Muscle of back (tissue), 11 donors: ENCODE results near the gene PSMD5. TPM values are rescaled to one million over a fixed set of nuclear protein-coding genes. Genes with fewer than 3 reads are reported as not detected.

Experiments
- DNase-seq, 3 donors: peaks; one replicate each; pipeline versions ENCODE4 v3.0.0 to v3.0.0-alpha.2; 2013
- polyA plus RNA-seq, 10 donors: library from polyadenylated mRNA; unstranded; fragments of 120-200 nt; gene quantifications; one replicate each; pipeline ENCODE4 v1.2.1, GENCODE V29; 2013; ENCODE audit not compliant: insufficient read length in 10 of 10

The PSMD5 gene
- polyA plus RNA-seq, 10 donors: 17.5 to 31.1 (median 24.5) TPM

DNA sequence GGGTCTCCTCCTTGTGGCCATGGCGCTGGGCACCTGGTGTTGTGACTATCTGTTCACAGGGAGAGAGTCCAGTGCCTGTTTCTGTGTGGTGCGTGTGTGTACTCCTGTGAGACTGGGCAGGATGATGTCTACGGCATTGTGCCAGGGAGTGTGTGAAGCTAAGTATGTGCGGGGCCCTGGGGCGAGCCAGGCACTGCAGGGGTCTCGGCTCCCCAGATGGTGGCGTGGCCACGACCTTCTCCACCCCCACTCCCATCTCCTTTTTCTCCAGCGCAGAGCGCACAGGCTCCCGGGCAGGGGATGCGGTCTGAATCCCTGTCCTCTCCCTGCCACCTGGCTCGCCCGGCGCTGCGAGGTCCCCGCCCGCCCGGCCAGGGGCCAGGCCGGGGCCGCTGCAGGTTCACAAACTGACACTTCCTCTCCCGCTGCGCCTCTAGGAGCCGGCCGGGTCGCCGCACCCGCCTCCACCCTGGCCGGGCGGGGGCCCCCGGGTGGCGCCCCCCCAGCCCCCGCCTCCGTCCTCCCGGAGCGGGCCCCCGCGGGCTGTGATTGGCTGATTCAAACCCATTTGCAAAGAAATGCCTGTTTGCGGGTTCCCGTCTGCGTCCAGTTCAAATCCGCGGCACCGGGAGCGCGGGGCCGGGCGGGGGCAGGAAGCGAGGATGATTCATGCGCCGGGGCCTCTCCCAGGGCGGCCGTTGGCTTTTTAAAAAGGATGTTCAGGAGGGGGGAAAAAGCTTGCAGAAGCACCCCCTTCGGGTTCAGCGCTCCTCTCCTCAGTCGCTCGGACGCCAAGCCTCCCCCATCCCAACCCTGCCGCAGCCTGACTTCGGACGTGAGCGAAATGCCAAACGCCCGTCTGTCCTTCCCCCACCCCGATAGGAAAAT is 33.5 kb upstream of the PSMD5 start:
- peak; percentile 79 to 91 (median 88) for DNase-seq

DNA sequence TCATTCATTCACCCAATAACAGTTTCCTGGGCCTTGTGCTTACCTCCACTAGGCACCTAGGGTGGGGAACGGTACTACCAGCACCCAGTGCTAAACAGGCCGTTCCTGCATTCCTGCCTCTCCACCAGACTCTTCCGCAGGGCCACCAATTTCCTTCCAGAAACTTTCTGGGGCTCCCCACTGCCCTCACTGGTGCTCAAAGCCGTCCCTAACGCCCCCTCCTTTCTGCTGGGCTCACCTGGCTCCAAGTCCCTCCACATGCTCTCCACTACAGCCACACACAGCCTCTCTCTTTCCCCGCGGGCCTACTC is 32.9 kb upstream of the PSMD5 start:
- DNase-seq: no peak

DNA sequence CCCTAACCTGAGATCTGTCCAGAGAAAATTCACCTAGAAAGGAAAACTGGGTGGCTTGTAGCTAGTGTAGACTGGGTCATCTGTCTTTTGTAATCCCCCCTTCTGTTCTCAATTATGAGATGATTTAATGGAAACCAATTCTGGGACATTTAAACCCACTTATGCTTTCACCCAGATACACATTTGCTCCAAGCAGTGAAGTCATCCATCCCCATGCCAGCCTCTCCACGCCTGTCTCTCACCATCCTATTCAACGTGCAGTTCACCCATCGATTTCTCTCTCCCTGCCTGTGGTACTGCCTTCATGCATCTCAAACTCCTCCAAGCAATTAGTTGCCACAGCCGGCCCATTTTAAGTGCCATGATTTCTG is 32.5 kb upstream of the PSMD5 start:
- no peak for DNase-seq

DNA sequence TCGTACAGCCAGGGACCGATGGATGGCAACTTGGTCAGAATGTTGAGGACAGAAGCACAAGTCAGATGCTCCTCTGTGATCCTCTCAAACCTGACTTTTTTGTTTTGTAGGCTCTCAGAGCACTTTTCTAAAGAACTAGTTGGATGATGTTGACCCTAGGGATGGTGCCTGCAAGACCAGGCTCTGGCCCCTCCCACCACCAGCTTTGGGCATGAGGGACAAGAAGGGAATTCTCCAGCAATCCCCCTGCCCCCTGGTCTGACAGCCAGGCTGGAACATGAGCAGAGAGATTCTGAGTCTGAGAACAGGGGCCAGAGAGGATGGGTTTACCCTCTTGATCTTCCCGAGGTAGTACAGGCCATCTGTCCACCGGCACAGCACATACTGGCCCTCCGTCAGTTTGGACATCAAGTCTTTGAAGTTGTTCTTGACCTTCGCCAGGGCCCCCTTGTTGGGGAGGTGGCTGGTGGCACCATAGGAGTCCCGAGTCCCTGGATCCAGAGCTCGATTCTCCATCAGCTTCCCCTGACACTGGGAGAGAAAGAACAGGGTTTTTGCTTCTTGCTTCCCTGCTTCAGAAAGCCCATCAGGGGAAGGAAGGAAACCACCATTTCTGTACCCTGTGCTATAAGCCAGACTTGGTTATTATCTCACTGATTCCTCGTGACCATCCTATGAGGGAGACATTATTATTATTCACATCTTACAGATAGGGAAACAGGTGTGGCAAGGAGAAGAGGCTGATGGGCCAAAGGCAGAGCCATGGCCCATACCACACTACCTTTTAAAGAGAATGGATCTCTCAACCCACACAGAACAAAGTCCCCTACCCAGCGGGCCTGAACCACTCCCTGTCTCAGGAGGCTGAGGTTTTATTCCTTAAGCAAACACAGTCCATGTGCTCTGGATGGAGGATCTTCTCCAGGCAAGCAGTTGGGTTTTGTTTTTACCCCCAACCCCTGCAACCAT is 31.8 kb upstream of the PSMD5 start:
- DNase-seq: no peak

DNA sequence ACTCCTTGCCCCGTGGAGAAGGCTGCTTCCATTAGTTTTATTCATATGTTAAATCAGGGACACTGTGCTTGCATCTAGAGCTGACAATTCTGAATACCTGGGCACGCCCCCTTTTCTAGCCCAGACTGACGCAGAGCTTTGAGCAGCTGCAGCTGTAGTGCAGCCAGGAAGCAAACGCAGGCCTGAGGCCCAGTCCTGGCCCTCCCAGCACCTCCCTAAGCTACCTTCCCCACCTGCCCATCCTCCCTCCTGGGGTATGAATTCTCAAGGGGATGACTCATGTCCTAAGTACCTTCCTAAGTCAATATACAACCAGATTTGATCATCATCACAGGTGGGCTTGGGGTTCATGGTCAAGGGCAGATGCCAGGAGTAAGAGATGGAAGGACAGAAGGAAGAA is 30.8 kb upstream of the PSMD5 start:
- DNase-seq: no peak

DNA sequence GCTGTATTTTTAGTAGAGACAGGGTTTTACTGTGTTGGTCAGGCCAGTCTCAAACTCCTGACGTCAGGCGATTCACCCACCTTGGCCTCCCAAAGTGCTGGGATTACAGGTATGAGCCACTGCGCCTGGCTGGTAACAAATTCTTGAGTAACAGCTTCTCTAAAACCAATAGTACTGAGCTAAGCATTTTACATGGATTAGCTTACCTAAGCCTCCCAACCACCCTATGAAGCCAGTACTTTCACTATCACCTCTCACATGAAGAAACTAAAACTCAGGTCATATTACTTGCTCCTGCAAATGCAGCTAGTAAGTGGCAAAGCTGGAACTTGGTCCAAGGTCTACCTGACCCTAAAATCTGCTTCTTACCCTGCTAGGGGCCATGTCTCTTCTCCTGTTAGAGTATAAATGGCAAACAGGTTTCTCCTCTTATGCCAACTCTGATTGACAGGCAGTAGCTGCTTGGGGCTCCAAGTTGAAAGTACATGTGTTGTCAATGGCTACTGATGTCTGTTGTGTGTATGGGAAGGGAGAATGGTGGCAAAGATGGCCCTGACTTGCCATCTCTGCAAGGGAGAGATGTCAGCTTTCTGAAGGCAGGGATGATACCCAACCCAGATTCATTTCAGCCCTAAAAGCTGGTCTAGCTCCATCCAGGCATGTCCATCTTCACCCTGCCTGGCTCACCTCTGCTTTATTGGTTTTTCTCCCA is 30.2 kb upstream of the PSMD5 start:
- DNase-seq: no peak

DNA sequence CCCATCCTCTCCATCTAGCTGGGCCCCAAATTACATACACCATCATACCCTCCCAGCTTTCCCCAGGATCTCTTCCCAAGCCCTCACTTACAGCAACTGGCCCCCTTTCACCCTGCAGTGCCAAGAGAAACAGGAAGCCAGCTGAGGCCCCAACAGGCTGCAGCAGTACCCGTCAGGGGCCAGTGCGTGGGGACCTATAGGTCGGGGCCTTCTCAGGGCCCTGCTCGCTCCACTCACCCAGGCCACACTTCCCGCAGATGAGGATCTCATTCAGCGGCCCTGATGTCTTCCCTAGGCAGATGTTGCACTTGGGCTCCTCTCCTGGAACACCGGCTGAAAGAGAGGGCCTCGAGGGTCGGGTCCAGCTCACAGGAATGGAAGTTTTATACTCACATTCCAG is 27.5 kb upstream of the PSMD5 start:
- no peak for DNase-seq

DNA sequence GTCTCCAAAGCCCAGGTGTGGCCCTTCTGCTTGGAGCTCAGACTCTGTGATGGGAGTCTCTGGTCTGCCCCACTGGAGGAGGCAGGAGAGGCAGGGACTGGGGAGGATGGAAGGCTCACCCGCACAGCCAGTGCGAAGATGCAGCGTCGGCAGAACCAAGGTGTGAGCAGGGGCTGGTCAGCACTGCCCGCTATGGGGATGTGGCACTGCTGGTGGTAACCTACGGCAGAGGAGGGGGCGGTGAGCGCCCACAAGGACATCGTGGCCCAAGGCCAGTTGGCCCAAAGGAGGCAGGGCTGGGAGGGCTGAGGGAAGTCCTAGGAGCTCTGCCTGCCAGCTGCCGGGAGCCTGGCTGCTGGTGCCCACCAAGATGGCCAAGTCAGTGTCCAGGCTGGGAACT is 27.0 kb upstream of the PSMD5 start:
- DNase-seq: no peak

DNA sequence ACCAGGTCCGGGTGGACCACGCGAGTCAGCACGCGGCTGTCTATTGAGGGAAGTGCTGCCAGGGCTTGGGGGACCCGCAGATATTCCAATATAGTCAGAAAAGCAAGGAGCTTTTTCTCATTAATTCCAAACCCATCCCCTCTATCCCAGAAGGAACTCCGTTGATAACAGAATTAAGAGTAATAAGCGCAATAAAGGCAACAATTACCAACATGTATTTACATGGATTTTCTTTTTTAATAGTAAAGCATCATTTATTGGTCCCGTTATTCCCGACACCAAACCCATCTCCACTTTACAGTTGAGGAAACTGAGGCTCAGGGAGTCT is 26.6 kb upstream of the PSMD5 start:
- DNase-seq: no peak

DNA sequence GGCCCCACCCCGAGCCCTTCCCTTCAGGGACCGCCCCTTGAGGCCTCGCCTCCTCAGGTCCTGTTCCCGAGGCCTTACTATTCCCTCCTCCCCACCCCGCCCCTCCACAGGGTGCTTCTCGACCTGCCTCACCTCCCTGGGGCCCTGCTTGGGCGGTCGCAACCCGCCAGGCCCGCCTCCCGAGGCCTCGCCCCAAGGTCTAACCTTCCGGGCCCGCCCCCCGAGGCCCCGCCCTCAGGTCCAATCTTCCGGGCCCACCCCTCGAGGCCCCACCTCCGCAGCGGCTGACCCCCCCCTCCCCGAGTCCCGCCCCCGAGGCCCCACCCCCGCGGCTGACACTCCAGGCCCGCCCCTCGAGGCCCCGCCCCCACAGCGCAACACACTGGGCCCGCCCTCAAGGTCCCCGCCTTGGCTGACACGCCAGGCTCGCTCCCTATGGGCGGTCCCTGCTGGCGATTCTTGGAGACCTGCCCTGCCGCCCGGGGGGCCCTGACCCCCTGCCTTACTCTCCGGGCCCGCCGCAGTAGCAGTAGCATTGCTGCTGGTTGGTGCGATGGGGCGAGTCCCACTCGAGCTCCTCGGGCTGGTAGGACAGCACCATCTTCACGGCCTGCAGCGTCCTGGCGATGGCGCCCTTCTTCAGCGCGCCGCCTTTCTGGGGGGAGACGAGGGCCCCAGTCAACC is 26.1 kb upstream of the PSMD5 start:
- peak; percentile 91 to 95 (median 92) for DNase-seq

DNA sequence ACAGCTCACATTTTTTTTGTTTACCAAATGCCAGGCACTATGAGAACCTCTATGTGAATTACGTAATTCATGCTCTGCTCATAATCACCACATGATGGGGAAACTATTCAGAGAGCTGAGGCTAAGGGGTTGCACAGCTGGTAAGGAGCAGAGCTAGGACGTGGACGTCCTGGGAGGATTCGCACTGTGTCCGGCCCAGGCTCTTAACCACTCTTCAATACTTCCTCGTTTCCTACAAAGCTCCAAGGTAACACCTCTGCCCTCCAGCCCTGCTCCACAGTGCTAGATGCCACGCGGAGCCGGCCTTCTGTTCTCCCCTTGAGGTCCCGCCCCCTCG is 25.6 kb upstream of the PSMD5 start:
- DNase-seq: no peak

DNA sequence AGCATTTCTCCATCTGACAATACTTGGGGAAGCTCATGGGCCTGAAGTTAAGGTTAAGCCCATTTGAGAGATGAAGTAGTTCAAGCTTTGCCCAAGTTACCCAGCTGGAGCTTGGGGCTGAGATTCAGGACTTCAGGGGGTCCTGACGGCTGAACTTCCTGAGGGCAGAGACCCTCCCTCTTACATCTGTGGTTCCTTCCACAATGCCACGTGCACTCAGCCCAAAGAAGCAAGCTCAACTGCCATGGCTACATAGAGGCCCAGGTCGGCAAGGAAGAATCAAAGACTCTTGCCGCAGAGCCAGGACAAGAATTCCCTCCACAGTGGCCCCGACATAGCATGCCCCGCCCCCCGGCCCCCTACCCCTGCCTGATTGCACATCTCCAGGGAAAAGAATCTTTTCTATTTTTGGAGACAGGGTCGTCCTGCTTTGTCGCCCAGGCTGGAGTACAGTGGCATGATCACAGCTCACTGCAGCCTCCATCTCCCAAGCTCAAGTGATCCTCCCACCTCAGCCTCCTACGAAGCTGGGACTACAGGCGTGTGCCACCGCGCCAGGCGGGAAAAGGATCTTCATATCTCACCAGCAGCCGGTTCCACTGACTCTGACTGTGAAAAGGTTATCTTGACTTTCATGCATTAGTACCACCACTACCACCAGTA is 25.1 kb upstream of the PSMD5 start:
- DNase-seq: no peak

DNA sequence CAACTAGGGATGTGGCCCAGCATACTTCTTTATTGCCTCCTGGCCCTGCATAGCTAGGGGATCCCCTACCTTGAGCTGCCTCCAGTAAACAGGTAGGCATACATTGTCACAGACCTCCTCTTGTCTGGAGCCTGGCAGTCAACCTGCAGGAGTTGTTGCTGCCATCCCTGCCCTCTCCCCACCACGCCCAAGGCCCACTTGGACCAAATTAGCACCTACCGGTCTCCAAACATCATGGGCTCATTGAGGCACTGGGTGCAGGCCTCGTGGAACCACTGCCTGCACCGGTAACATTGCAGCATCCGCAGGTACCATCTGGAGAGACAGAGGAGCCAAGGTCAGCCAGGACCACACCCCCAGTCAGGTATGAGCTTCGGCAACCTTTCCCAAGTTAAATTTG is 23.9 kb upstream of the PSMD5 start:
- DNase-seq: no peak

DNA sequence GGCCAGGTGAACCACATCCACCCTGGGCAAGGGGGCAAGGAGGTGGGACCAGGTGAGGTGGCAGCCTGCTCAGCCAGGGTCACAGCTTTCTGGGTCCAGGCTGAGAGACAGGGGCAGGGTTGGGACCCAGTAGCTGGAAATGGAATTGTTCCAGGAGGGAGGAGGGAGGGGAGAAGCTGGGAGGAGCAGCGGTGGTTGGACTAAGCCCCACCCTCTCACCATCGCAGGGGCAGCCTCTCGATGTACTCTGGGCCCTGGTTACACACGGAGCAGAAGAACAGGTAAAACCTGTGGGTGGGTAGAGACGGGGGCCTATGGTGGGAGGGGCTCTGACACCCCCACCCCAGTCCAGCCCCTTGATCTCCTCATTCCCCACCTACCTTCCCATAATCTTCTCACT is 23.1 kb upstream of the PSMD5 start:
- DNase-seq: no peak

DNA sequence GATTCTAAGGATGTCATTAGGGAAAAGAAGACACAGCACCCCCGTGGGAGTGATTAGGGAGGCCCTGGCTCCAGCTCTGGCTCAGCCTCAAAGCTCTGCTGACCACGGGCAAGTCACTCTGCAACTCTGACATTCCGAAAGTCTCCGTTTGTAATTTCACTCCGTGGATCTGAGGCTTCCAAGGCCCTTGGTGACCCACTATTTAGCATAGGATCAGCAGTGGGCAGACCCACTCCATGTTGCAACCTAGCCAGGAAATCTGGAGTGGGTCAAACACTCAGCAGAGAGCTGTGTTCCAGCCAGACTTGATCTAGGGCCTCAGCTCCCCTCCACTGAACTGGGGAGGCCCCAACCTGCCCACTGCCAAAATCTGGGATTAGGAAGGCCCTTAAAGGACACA is 22.5 kb upstream of the PSMD5 start:
- DNase-seq: no peak

DNA sequence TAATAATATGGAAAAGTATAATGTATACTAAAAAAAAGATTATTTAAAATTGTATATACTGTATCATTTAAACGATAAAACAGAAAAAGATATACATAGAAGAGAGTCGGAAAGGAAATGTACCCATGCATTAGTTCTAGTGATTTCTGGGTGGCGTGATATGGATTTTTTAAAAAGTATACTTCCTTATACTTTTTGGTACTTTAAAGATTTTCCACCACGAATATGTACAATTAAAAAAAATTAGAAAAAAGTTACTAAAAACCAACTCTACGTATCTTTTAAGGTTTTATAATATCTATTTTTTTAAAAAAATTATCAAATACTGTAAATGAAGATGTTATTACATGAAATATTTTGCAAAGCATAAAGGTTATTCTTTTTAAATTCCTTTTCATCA is 22.0 kb upstream of the PSMD5 start:
- DNase-seq: no peak

DNA sequence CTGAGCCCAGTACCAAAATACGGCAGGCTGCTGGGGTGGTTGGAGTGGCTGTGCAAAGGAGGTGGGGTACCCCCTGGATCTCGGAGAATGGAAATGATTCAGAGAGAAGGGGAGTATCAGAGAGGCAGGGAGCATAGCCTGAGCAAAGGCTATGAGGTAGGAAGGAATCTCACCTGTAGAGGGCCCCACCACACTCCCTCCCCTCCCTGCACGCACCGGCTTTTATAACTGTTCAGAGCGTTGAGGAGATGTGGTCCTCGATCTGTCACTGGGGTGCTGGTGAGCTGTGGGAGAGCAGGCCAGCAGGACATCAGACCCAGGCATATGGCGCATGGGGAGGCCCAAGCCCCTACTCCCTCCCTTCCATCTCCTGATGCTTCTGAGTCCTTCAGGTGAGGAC is 21.1 kb upstream of the PSMD5 start:
- no peak for DNase-seq

DNA sequence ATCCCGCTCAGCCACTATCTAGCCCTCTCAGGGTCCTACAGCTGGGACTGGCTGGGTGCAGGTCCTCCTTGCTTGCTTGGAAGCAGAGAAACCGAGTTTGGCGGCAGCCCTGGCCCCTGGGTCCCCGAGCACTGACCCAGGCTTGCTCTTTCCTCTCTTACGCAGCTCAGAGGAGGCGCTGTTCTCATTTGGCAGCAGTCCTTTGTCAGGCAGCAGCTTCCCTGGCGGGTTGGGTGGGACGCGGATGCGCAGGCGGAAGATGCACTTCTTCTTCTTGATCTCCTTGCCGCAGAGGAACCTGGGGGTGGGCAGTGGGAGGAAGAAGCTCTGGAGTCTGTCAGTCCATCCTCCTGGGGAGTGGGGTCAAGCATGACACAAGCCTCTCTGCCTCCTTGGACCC is 19.7 kb upstream of the PSMD5 start:
- no peak for DNase-seq

DNA sequence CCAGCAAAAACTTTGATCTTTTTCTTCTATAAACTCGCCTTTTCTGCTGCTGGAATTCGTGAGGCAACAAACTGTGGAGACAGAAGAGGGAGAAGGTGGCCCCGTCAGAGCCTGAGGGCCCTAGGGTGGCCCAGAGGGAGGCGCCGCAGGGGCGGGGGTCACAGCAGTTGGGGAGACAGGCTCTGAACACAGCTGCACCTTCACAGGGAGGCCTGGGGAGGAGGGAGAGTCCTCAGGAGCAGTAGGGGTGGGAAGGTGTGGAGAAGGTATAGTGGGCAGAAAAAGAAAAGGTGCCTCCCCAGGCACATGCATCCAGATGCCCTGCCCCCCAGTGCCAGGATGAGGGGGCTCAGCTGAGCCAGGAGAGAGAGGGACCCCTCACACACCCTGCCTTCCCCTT is 19.2 kb upstream of the PSMD5 start:
- DNase-seq: no peak

DNA sequence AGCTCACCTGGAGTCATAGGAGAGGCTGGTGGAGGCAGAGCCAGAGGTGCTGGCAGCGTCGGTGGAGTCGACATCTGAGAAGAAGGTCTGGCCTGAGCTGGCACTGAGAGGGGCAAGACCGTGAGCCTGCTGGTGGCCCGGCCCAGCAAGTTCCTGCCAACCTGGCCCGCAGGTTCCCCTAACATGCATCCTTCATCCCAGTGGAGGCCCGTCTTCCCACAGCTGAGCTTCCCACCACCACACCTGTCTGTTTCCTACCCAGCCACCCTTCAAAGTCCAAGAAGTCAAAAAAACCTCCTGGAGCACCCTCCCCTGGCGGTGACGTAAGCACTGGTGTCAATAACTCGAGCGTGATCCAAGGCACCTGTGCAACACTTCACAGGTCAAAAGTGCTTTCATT is 17.4 kb upstream of the PSMD5 start:
- no peak for DNase-seq

DNA sequence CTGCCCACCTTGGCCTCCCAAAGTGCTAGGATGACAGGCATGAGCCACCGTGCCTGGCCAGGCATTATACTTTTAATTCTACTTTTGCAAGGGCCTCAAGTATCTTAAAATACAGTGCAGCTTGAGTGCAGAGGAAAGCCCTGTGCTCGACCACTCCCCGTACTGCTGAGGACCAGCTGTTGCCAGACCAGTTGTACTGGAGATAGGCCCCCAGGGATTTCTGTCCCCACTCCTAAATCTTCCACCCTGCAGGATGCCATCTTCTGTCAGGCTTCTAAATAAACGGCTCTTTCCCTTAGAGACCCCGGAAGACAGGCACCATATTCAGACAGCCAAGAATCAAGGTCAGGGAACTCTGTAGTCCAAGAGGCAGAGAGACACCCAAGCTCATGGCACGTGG is 16.6 kb upstream of the PSMD5 start:
- no peak for DNase-seq

DNA sequence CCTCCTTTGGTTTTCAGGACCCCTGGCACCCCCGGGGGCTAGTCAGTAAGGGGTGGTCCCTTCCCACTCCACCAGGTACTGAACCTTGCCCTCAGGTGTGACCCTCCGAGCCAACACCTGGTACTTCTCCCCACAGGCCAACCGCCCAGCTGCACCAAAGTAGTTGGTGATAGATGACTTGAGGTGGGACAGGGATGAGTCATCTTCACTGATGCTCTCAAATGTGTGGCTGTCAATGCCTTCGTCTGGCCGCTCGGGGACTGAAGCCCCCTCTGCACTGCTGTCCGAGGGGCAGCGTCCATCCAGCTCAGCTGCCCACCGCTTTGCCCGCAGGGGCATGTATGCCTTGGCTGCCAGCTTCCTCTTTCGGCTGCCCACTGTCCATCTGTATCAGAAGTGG is 15.2 kb upstream of the PSMD5 start:
- DNase-seq: no peak
